ENCODE data around the gene HYPK. TPM values are rescaled to one million over a fixed set of nuclear protein-coding genes. Genes with fewer than 3 reads are reported as not detected.

HYPK gene
- total RNA-seq (2014; rRNA removed; shearing (Covaris generic)): 4.6 and 20.9 TPM in 2 replicates

- DNase-seq (ENCODE audit: low read depth): peak; percentile 86
Observed at GRCh38 chr15:43800286-43801141, at the start of gene HYPK. TSS of gene HYPK (plus strand) at chr15:43800599. CDS start at chr15:43800623, 24 bp downstream.

GRCh38 chr15:43751885-43752284 lies 48.5 kb upstream of the HYPK start:
- DNase-seq (ENCODE audit: low read depth): no peak

- no peak for DNase-seq (ENCODE audit: low read depth)
Observed at GRCh38 chr15:43762824-43763223, 37.6 kb upstream of the HYPK start.

- no peak for DNase-seq (ENCODE audit: low read depth)
Observed at GRCh38 chr15:43763819-43764446, 36.5 kb upstream of the HYPK start.

- peak; percentile 53 for DNase-seq (ENCODE audit: low read depth)
Observed at GRCh38 chr15:43769584-43770228, 30.7 kb upstream of the HYPK start.

- DNase-seq (ENCODE audit: low read depth): no peak
Observed at GRCh38 chr15:43771816-43772215, 28.6 kb upstream of the HYPK start.

GRCh38 chr15:43772624-43773023 lies 27.8 kb upstream of the HYPK start:
- DNase-seq (ENCODE audit: low read depth): no peak

- DNase-seq (ENCODE audit: low read depth): no peak
Observed at GRCh38 chr15:43774062-43774461, 26.3 kb upstream of the HYPK start.

GRCh38 chr15:43775411-43775965 lies 24.9 kb upstream of the HYPK start:
- DNase-seq (ENCODE audit: low read depth): peak; percentile 75

GRCh38 chr15:43776101-43776717 lies 24.2 kb upstream of the HYPK start:
- DNase-seq (ENCODE audit: low read depth): no peak

GRCh38 chr15:43776718-43777266 lies 23.6 kb upstream of the HYPK start, which contains the start of gene ELL3:
TSS of gene ELL3 (minus strand) at chr15:43776966. CDS start at chr15:43776901, 65 bp downstream.
- peak; percentile 76 for DNase-seq (ENCODE audit: low read depth)

GRCh38 chr15:43777267-43777914 lies 23.0 kb upstream of the HYPK start:
- DNase-seq (ENCODE audit: low read depth): peak; percentile 73

- no peak for DNase-seq (ENCODE audit: low read depth)
Observed at GRCh38 chr15:43779016-43779415, 21.4 kb upstream of the HYPK start.

- DNase-seq (ENCODE audit: low read depth): no peak
Observed at GRCh38 chr15:43789409-43789808, 11.0 kb upstream of the HYPK start.

- DNase-seq (ENCODE audit: low read depth): peak; percentile 98
Observed at GRCh38 chr15:43791993-43792760, 8.2 kb upstream of the HYPK start, which contains the start of gene SERF2. TSS of gene SERF2 (plus strand) at chr15:43792320. CDS start at chr15:43792377, 57 bp downstream.

GRCh38 chr15:43792761-43793476 lies 7.5 kb upstream of the HYPK start:
- DNase-seq (ENCODE audit: low read depth): no peak

GRCh38 chr15:43793647-43794046 lies 6.8 kb upstream of the HYPK start:
- DNase-seq (ENCODE audit: low read depth): no peak

- DNase-seq (ENCODE audit: low read depth): peak; percentile 55
Observed at GRCh38 chr15:43794269-43795037, 5.9 kb upstream of the HYPK start.

Measured in M059J (cell line).